Measurements from ENCODE around the gene ATP8A2. TPM values are rescaled to one million over a fixed set of nuclear protein-coding genes. Genes with fewer than 3 reads are reported as not detected.

Gene ATP8A2
- total RNA-seq, 1 donor from 2014 or later: 39.1 TPM

- Mint-ChIP-seq H3K4me1 (no peaks in the 10 kb centered on the region), H3K27ac (no peak overlapping the region), H3K4me3 (no peak overlapping the region), H3K9me3 (peaks cover 4% of the 10 kb centered on the region), H3K36me3 (no peaks in the 10 kb centered on the region), H3K27me3 (ENCODE audit: low read depth) (peaks cover 2% of the 10 kb centered on the region)
- peak; percentile 42 for TF ChIP-seq CTCF (IDR thresholded peaks at IDR 0.05; ENCODE audit: unreplicated experiment)
- no peak for DNase-seq (ENCODE audit: low spot score in 2 of 2, unreplicated experiment in 2 of 2)
These were observed 665.5 kb downstream of the ATP8A2 start for GRCh38 chr13:26037302-26037701.

- no peak for TF ChIP-seq CTCF (IDR thresholded peaks at IDR 0.05; ENCODE audit: unreplicated experiment)
- Mint-ChIP-seq H3K27me3 (ENCODE audit: low read depth) (no peaks in the 10 kb centered on the region), H3K36me3 (no peaks in the 10 kb centered on the region), H3K4me1 (no peaks in the 10 kb centered on the region), H3K4me3 (no peak overlapping the region), H3K27ac (no peak overlapping the region), H3K9me3 (peaks cover 4% of the 10 kb centered on the region)
- no peak for DNase-seq (ENCODE audit: low spot score in 2 of 2, unreplicated experiment in 2 of 2)
These were observed 667.2 kb downstream of the ATP8A2 start for GRCh38 chr13:26038931-26039475.

- Mint-ChIP-seq H3K27me3 (ENCODE audit: low read depth) (no peaks in the 10 kb centered on the region), H3K4me1 (no peaks in the 10 kb centered on the region), H3K4me3 (no peak overlapping the region), H3K27ac (no peak overlapping the region), H3K36me3 (no peaks in the 10 kb centered on the region), H3K9me3 (no peaks in the 10 kb centered on the region)
- TF ChIP-seq CTCF (IDR thresholded peaks at IDR 0.05; ENCODE audit: unreplicated experiment): no peak
- DNase-seq (ENCODE audit: low spot score in 2 of 2, unreplicated experiment in 2 of 2): no peak
These were observed 669.7 kb downstream of the ATP8A2 start for GRCh38 chr13:26041444-26041843.

- TF ChIP-seq CTCF (IDR thresholded peaks at IDR 0.05; ENCODE audit: unreplicated experiment): no peak
- H3K4me3 Mint-ChIP-seq: no peak overlapping the region
- H3K27me3 Mint-ChIP-seq (ENCODE audit: low read depth): peaks cover 5% of the 10 kb centered on the region
- H3K9me3 Mint-ChIP-seq: no peaks in the 10 kb centered on the region
- no peaks in the 10 kb centered on the region for H3K4me1 Mint-ChIP-seq
- no peaks in the 10 kb centered on the region for H3K36me3 Mint-ChIP-seq
- no peak overlapping the region for H3K27ac Mint-ChIP-seq
- DNase-seq (ENCODE audit: low spot score in 2 of 2, unreplicated experiment in 2 of 2): no peak
These were observed 671.0 kb downstream of the ATP8A2 start for GRCh38 chr13:26042785-26043184.

GRCh38 chr13:26045142-26045541, 673.4 kb downstream of the ATP8A2 start:
- Mint-ChIP-seq H3K27ac (no peak overlapping the region), H3K36me3 (no peaks in the 10 kb centered on the region), H3K27me3 (ENCODE audit: low read depth) (peaks cover 27% of the 10 kb centered on the region), H3K4me1 (peaks cover 10% of the 10 kb centered on the region), H3K4me3 (no peak overlapping the region), H3K9me3 (no peaks in the 10 kb centered on the region)
- TF ChIP-seq CTCF (IDR thresholded peaks at IDR 0.05; ENCODE audit: unreplicated experiment): no peak
- DNase-seq (ENCODE audit: low spot score in 2 of 2, unreplicated experiment in 2 of 2): no peak

- H3K9me3 Mint-ChIP-seq: no peaks in the 10 kb centered on the region
- DNase-seq (ENCODE audit: low spot score in 2 of 2, unreplicated experiment in 2 of 2): no peak
- peaks cover 10% of the 10 kb centered on the region for H3K4me1 Mint-ChIP-seq
- H3K27me3 Mint-ChIP-seq (ENCODE audit: low read depth): peaks cover 34% of the 10 kb centered on the region
- TF ChIP-seq CTCF (IDR thresholded peaks at IDR 0.05; ENCODE audit: unreplicated experiment): no peak
- H3K27ac Mint-ChIP-seq: no peak overlapping the region
- no peak overlapping the region for H3K4me3 Mint-ChIP-seq
- no peaks in the 10 kb centered on the region for H3K36me3 Mint-ChIP-seq
These were observed 674.9 kb downstream of the ATP8A2 start for GRCh38 chr13:26046639-26047038.

Measured in mesothelial cell of epicardium (in vitro differentiated cells).